HG03097 (cell line): ENCODE data around the gene PDCD4.
A peak's percentile ranks its signal among the peaks of the same experiment; 100 is the strongest.

Source experiments
- ATAC-seq: cut with Tn5 transposase; IDR thresholded peaks from one replicate; pipeline ENCODE4 v1.9.1; 2021; ENCODE audit not compliant: unreplicated experiment, low FRiP score

PDCD4 gene

DNA sequence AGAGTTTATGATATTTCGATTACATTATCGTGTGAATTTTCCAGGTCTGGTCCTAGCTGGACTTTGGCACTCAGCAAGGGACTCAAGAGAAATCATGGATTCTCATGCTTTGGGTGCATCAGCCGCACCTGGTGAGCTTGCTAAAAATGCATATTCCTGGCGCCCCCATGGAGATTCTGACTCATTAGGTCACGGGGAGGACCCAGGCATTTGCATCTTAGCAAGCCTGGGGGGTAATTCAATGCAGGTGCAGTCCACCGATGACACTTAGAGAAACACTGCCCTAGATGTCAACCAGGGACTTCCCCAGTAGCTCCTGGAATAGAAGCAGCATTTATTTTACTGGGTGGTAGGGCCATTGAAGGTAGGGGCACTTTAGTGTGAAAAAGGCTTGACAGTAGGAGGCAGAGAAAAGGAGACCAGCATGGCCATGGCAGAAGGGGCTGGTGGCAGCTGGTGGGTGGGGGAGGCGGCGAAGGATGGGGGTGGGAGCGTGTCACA is 29.9 kb upstream of the PDCD4 start:
- ATAC-seq: peak; percentile 51

DNA sequence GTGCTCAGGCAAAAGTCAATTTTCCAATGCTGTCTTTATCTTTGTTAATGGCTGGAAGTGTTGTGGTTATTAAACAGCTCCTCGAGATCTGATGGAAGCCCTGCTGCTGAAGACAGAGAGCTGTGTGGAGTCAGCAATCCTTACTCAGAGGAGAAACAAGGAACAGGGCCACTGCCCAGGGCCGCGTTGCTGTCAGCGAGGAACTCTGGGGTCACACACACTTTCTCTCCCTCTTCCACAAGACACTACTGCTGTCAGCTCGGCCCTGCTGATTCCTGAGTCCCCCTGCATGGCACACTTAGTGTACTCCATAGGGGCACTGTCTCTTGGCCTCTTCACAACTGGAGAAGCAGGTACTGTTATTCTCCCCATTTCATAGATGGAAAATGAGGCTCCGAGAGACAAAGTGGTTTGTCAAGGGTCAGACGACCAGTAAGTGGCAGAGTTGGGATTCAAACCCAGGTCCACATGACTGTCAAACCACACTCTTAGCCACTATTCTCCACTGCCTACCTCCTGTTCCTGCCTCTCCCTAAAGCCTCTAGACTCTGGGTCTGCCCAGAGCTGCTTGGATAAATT is 29.3 kb upstream of the PDCD4 start:
- ATAC-seq: no peak

DNA sequence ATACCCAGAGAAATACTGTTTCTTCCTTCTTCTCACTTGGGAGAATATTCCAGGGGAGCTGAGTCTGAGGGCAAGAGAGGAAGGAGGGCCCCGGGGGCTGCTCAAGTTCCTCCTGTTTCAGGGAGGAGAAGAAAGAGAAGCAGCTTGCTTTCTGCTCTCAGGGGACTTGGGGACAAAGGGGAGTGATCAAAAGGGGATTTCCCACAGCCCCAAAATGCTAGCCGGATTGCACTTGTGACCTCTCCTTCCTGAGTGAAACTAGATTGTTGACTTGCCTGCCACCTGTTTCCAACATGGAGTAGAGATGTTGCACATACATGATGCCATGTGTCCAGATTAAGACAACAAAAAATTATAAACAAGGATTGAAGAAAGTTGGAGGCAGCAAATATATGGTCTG is 28.7 kb upstream of the PDCD4 start:
- peak; percentile 81 for ATAC-seq

DNA sequence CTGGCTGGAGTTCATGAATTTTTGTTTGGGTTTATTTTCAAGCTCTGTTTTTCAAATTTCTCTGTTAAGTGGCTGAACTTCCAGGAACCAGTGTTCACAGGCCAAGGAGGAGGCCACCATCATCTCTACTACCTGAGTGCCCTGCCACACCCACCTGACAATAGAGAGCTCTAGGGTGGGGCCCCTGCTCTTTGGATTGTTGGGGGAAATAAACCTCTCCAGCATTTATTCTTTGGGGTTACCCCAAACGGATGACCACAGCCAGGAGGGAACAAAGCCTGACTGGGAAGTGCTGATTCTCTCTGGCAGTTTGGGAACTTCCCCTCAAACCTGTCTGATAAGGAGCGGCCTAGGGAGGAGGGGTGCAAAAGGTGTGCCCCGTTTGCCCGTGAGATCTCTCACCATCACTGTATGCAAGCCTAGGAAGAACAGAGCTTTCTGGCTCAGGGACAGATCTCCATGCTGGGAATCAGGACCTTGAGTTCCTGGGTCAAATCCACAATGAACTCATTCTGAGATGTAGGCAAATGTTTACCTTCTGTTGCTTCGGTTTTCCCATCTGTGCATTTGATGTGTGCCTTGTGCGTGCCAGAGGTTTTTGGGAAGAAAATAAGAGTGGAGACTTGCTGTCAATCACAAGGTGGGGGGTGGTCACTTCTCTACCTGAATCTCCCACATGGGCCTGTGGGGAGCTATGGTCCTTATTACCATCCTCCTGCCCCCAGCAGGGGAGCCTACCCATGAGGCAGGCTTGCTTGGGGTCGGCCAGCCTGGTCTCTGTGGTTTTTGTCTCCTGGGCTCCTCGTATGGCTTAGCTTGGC is 27.7 kb upstream of the PDCD4 start:
- ATAC-seq: no peak

DNA sequence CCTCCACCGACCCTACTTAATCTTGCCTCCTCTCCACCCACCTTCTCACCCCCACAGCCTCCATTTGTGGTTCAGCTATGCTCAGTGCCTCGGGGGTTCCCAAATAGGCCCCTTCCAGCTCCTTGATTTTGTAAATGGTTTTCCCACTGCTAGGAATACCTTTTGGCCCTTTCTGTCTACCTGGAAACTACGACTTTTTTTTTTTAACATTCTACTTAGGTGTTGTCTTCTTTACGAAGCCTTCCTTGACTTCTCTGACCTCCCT is 27.2 kb upstream of the PDCD4 start:
- no peak for ATAC-seq

DNA sequence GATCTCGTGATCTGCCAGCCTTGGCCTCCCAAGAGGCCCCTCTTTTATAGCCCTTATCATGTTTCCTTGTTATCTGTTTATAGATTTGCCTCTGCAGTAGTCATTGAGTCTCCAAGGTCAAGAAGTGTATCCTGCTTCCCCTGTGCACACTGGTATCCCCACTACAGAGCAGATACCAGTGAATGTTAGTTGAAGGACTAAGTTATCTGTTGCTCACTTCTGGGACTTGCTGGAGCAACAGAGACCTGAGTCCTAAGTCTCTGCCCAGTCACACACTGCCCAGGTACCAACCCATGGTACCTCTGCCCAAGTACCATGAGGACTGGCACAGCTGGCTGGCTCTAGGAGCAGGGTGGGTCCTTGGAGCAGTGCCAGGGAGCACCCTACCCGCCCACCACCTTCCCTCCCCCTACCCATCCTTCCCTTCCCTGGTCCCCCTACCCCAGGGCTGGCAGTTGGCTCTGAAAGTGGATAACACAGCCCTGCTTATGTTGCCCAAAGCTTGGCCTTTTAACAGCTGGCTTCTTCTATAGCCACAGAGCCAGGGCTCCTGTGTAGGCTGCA is 26.5 kb upstream of the PDCD4 start:
- no peak for ATAC-seq

DNA sequence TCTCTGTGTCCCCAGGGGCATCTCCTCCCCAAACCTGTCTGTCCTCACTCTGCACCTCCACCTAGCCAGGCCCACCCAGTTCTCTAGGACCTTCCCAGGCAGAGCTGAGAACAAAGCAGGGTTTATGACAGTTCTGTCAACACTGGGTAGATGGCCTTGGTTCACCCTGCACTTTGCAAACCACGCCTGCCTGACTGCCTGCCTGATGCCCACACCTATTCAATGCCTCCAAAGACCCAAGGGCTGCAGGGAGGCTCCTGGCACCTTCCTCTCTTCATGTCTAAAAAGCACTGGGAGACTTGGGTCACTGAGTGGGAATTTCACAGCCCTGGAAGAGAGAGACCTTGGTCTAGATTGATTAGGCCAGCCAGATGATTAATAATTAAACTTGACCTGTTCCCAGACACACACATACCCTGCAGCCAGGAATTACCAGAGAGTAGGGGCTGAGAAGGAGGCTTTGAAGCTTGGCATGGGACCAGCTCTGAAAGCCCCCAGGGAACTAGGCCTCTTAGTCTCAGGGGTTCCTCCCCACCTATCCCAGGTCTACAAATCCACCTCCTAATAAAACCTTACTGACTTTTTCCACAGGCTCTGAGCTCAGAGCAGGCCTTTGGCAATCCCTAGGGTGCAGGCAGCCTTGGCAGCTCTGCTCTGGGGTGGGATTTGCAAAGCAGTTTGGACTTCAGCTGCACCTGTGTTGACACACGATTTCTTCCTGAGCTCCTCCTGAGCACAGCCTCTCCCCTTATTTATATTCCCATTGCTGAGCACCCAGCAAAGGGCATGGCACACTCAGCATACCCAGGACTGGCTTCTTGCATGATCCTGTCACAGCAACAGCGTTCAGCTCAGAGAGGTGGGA is 25.7 kb upstream of the PDCD4 start:
- no peak for ATAC-seq

DNA sequence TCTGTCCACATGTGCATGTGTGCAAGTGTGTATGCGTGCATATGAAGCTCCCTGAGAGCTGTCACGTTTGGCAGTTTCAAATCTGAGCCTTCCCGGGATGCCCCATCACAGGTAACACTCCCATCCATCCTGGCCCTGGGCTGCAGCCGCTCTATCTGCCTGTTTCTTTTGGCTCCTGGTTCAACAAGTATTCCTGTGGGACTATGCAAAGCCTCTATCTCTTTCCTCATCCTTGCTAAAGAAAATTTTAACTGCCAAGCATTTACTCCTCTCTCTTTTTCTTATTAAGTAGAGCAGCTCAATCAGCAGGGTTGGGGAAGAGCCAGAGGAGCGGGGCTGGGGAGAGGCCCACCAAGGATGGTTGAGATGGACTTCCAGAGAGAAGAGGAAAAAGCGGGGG is 24.4 kb upstream of the PDCD4 start:
- ATAC-seq: no peak

DNA sequence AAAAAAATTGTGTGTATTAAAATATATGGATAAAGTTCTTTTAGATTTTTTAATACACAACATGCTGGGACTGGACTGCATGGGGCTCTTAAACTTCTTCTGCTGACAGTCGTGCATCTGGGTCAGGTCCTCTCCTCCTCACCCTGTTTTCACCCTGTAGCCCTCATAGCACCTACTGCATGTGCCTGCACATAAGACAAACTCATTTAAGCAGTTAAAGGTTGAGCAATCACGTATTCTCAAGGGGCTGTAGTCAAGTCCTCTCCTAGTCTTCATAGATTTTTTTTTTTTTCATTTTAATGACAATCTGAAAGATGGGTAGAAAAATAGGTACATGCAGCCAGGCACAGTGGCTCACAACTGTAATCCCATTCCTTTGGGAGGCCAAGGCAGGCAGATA is 23.6 kb upstream of the PDCD4 start:
- no peak for ATAC-seq

DNA sequence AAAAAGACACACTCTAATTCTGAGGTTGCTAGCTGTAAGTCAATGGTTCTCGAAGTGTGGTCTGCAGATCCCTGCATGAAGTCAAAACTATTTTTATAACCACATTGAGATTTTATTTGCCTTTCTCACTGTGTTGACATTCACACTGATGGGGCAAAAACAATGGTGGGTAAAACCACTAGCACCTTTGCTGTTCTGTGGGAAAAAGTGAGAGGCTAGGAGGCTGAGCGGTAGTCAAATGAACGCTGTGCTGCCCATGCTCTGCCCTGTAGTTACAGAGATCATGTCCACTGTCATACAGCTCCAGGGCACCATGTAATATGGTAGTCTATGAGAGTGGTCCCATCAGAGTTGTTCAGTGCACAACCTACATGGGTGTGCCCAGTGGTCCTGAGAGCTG is 21.6 kb upstream of the PDCD4 start:
- ATAC-seq: no peak

DNA sequence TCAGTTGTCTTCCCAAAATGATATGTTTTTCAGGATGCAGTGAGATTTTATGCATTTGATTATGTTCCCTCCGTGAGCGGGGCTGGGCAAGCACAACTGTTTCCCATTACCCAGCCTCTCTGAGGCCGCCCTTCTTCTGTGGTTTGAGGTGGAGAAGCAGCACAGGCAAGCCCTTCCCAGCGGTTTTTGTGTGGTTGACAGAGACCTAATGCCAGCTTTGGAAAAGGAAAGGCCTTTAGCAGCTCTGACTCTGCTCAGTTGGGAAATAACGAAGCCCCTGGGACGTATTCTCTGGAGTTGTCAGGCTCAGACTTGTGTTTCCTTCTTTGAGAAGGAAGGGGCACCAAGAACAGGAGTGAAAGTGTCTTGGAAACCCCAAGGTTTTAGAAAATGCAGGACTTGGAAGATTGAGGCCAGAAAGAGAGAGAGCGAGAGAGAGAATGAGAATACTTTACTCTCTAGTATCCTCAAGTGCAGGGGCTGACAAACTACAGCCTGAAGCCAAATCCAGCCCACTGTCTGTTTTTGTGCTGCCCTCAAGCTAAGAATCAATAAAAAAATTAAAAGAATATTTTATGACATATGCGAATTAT is 20.6 kb upstream of the PDCD4 start:
- ATAC-seq: no peak

DNA sequence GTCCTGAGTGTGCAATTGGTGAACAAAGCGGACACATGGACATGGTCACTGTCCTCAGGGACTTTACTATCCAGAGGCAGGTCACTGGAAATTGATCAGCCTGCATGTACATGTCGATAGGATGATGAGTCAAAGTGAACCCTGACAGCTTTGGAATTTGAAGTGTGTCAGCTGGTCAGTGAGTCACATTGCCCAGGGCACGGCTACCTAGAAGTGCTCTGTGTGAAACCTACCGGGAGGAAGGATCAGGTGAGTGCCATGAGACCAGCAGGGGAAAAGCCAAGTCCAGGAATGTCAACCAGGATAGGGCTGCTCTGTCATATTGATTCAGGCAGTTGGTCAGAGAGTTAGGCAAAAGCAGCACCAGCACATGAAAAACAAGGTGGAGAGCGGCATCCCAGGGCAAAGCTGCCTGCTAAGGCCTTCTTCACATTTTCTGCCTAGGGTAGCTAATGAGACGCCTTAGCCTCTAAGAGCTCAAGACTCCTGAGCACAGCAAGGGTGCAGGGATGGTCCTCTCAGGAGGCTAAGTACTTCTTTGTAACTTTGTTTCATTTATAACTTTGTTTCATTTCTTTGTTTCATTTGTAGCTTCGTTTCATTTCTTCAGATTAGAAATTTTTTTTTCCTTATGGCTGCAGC is 19.4 kb upstream of the PDCD4 start:
- no peak for ATAC-seq

DNA sequence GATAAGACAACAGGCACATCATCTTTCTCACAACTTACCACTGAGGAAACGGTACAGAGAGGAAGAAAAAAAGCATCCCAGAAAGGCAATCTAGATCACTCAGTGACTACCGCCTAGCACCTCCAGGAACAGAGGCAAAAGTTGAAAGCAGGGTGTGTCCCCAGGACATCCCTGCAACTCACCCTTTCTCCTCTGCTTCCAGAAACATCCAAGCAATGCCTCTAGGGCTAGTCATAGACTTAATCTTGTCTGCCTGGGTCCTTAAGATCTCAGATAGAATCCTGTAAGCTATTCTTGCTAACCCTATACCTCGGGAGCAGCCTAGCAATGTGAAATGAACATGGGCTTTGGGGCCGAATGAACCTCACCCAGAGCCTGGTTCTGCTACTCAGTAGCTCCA is 18.8 kb upstream of the PDCD4 start:
- ATAC-seq: no peak

DNA sequence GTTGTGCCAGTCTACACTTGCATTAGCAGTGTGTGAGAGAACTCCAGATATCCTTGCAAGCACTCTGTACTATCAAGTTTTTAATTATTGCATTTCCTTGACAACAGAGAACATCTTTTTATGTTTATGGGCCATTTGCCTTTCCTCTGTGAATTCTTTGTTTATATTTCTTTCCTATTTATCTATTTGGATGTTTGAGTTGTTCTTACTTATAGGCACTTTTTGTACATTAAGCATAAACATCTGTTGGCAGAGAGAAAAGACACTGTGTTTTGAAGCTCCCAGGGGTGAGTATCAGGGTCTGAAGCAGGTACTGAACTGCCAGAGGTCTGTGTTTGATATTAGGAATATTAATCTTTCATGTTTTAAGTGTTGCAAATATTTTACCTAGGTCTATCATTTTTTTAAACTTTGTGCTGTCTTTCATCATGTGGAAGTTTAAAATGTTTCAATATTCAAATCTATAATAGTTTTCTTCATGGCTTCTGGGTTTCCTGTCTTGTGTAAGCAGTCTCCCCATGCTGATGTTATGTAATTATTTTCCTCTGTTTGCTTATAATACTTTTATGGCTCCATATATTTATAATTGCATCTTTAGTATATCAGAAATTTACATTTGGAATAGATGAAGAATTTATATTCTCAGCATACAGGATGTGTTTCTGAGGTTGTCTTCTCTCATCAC is 17.7 kb upstream of the PDCD4 start:
- ATAC-seq: no peak

DNA sequence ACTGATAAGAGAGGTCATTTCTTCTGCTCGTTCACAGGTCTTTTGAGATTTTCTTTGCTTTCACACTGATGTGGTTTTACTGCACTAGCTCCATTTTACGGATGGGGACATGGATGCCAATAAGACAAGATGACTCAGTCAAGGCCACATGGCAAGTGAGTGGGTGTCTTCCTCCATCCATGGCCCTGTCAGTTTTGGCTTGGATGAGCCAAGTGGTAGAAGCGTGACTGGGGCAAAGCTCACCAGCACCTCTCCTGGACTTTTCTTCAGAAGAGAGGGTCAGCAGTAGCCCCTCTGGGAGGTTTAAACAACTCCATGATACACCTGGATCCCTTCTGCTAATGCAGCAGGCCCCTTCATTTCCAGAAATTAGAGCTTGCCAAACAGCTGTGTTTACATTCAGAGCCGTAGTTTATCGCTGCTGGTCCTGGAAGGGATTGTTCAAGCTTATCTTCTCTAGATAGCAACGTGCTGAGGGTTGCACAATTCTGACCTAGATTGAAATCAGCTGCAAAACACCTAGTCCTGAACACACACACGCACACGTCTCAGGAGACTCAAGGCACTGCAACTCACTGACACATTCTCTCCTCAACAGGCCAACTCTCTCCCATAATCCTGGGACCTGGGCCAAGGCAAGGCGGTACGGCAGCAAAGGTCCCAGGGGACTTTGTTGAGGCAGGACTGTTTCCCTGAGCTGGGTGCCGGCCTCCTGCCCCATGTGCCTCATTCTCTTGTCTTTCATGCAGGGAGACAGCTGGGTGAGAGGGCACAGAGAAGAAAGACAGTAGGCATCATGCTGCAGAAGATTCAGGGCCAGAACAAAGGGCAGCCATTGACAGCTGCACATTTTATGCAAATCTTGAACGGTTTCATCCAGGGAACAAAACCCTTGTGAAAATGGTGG is 14.2 kb upstream of the PDCD4 start:
- no peak for ATAC-seq

DNA sequence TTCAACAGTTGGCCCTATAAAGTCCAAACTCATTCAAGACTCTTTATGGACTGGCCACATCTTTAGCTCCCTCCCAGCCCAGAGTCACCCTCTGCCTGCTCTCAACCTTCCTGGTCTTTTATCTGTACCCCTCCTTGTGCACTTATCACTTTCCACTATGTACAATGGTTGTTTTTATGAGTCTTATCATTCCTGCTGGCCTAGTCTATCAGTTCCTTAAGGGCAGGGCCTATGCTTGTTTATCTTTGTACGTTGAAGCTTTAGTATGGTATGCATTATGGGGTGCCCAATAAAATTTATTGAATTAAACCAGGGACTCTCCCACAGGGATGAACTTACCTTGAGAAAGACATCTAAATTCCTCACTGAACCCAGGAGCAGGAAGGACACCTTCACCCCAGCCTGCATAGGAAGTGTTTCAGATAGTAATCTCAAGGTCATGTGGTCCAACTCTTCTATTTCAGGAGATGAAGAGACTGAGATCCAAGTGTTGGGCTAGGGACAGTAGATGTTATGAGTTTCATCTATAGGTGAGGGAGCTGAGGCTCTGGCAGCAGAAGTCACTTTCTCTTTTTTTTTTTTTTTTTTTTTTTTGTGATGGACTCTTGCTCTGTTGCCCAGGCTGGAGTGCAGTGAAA is 13.3 kb upstream of the PDCD4 start:
- no peak for ATAC-seq

DNA sequence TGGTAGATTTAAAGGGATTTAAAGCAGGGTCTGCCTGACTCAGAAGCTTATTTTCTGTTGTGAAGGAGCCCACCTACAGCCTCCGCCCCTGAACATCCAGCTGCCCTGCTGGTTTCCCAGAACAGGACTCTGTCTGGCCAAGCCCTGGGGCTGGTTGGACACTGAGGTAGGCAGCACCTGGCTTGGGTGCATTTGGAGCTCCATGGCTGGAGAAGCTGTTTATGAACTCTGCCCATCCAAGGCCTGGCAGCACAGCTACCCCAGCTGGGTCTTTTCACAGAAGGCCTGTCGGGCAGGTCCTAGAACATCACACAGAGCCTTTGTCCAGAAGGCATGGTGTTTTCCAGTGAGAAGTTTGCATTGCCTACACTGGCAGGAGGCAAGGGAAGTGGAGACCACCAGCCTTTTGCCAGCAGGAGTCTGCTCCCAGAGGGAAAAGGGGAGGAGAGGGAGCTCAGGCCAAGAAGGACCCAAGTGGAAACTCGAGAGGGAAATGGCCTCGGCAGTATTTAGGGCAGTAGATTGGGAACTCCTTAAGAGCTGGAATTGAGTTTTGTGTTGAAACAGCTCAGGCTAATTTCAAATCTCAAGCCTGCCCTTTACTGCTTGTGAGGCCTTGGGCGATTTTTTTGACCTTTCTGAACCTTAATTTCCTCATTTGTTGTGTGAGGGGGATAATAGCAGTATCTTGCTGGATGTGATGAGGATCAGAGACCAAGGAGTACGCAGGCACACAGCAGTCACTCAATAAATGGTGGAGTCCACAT is 12.3 kb upstream of the PDCD4 start:
- no peak for ATAC-seq

DNA sequence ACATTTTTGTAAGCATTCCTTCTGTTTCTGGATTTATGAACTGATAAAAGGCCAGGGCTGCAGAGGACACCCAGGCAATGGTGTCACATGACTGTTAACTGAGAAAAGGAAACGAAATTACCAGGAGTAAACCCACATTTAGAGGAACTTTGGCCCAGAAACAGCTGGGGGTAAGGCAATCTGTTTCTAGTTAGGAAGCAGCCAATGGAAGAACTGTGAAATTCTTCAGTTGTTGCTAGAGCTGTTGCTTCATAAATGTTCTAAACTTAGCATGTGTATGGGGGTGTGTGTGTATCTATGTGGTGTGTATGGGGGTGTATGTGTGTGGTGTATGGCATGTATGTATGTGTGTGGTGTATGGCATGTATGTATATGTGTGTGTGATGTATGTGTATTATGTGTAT is 11.8 kb upstream of the PDCD4 start:
- no peak for ATAC-seq
